ENCODE measurements around the gene NLRC5.

Gene NLRC5

DNA sequence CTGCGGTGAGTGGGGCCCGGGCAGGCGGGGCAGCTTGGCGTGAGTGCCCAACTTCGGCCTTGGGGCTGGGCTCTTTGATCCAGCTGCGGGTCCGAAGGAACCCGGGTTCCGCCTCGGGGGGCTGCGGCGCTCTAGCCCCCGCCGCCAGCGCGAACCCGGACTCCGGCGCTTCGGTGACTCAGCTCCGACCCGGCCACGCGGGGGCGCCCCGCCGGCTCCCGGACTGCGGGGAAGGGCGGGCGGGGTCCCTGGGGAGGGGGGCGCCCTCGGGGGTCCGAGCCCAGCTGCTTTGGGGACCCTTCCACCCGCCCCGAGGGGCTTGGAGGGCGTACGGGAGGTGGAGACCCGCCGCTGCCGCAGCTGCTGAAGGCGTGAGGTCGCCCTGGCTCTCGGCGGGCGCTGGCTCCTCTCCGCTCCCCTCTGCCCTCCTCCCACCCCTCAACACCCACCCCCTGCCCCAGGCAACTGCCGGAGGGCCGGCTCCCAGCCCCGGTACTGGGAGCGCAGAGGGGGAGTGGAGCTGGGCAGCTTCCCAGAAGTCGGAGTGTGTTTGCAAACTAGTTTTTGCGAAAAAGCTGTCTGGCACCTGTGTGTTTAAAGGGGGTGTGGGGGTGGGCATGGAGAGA lies 103.5 kb downstream of the NLRC5 start:
- TF ChIP-seq, protein P1, sequence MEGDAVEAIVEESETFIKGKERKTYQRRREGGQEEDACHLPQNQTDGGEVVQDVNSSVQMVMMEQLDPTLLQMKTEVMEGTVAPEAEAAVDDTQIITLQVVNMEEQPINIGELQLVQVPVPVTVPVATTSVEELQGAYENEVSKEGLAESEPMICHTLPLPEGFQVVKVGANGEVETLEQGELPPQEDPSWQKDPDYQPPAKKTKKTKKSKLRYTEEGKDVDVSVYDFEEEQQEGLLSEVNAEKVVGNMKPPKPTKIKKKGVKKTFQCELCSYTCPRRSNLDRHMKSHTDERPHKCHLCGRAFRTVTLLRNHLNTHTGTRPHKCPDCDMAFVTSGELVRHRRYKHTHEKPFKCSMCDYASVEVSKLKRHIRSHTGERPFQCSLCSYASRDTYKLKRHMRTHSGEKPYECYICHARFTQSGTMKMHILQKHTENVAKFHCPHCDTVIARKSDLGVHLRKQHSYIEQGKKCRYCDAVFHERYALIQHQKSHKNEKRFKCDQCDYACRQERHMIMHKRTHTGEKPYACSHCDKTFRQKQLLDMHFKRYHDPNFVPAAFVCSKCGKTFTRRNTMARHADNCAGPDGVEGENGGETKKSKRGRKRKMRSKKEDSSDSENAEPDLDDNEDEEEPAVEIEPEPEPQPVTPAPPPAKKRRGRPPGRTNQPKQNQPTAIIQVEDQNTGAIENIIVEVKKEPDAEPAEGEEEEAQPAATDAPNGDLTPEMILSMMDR (conservative IDR thresholded peaks at IDR 0.05; ENCODE audit: low read depth) = peak; percentile 77
- peak; percentile 36 for DNase-seq (ENCODE audit: low spot score)
- H3K27ac ChIP-seq = peak overlapping the region; percentile 77
- POLR2A ChIA-PET (ENCODE audit: low non-redundant PET) = interaction anchor here (0.9 kb wide), 1 partner anchor 206 kb away, joined by 3 read pairs; no protein-coding TSS in a partner anchor
- CTCF ChIA-PET = interaction anchor here (0.6 to 2.7 kb wide), 31 partner anchors 9 to 626 kb away, joined by 3 to 26 read pairs (median 4); partner anchors contain the start of gene ARL2BP

DNA sequence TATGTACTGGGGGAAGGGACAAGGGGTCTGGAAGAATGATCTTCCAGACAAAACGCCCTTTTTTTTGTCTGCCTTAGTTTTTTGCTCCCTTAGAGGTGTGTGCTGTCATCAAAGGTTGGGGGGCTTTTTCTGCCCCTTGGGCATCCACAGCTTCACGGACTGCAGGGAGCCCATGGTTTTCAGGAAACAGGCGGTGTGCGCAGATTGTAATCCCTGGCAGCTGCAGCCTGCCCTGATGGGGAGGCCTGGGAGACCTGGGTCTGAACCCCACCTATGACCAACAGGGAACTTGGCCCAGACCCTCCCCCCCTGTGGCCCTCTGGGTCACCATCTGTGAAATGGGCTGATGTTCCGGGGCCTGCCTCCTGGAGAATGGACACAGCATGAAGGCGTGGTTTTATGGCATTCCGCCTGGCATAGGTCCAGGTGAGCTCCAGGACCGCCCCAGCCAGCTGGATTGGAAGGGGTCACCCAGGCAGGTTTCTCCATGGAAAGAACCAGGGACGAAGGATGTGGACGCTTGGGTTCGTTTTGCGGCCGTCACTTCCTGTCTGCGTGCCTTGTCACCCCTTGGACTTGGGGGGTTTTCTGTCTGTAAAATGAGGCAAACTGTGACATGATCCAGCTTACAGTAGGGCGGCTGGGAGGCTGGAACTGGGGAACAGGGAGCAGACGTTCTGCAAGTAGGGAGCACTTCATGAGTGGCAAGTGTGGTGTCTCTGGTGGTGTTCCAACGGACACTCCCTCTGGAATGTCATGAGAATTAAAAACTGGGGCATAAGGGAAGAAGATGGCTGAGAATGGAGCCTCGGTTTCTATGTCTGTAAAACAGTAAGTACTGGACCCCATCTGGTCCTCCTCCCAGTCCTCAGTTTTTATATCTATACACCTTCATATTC lies 104.6 kb downstream of the NLRC5 start:
- DNase-seq (ENCODE audit: low spot score) = no peak
- POLR2A ChIA-PET (ENCODE audit: low non-redundant PET) = no interaction called here
- CTCF ChIA-PET = interaction anchor here (0.5 to 2.7 kb wide), 16 partner anchors 9 to 528 kb away, joined by 3 to 26 read pairs (median 4); partner anchors contain the start of gene ARL2BP

DNA sequence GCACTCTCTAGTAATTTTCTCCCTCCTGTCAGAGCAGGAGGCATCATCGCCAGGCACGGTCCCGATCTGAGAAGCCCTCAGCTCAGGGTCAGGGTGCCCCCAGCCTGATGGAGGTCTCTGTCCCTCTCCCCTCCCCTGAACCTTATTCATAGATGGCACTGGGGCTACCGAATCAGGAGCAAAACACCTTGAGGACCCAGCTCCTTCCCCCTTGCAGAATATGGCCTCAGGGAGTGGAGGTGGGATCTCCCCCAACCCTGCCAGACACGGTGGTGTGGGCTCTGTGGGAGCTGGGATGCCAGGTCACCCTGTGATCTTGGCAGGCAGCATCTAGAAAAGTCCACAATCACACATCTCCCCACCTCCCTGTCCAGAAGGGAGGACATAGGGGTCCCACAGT lies 105.6 kb downstream of the NLRC5 start:
- peak overlapping the region; percentile 23 for H3K27ac ChIP-seq
- ChIA-PET CTCF (interaction anchor here (0.6 to 1.0 kb wide), 2 partner anchors 10 to 425 kb away, joined by 3 read pairs; no protein-coding TSS in a partner anchor), POLR2A (ENCODE audit: low non-redundant PET) (no interaction called here)
- no peak for DNase-seq (ENCODE audit: low spot score)
- TF ChIP-seq, protein P1 (conservative IDR thresholded peaks at IDR 0.05; ENCODE audit: low read depth) = no peak

More for the DNA sequence above, 104.6 kb downstream of the NLRC5 start:
- H3K27ac ChIP-seq = peak overlapping the region; percentile 77
- TF ChIP-seq, protein P1 (conservative IDR thresholded peaks at IDR 0.05; ENCODE audit: low read depth) = no peak

DNA sequence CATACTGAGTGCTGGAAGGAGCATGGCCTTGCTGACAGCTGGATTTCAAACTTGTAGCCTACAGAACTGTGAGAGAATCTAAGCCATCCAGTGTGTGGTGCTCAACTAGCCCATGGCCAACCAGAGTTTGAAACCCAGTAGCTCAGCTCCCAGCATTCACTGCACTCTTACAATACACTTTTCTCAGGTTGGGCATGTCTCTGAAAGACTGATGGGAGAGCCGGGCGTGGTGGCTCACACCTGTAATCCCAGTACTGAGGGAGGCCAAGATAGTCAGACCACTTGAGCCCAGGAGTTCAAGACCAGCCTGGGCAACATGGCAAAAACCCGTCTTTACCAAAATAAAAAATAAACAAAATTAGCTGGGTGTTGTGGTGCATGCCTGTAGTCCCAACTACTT lies 106.8 kb downstream of the NLRC5 start:
- ChIA-PET POLR2A (ENCODE audit: low non-redundant PET) (no interaction called here), CTCF (interaction anchor here (0.6 kb wide), 1 partner anchor 131 kb away, joined by 3 read pairs; no protein-coding TSS in a partner anchor)
- TF ChIP-seq, protein P1 (conservative IDR thresholded peaks at IDR 0.05; ENCODE audit: low read depth) = no peak
- DNase-seq (ENCODE audit: low spot score) = no peak
- H3K27ac ChIP-seq = no peak overlapping the region

DNA sequence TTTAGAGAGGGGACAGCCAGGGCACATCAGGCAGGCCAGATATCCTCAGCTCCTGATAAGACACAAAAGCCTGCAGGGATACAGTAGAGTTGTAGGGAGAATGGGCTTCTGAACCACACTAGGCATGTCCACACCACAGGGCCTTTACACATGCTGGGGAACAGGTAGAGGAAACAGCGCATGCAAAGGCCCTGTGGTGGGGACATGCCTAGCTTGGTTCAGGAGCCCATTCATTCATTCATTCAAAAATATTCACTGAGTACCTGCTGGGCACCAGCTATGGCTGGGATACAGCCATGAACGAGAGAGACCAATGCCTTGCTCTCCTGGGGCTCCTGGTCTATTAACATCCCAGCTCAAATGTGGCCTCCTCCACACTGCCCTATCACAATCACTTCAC lies 107.4 kb downstream of the NLRC5 start:
- POLR2A ChIA-PET (ENCODE audit: low non-redundant PET) = no interaction called here

More for the DNA sequence above, 107.4 kb downstream of the NLRC5 start:
- DNase-seq (ENCODE audit: low spot score) = no peak
- TF ChIP-seq, protein P1 (conservative IDR thresholded peaks at IDR 0.05; ENCODE audit: low read depth) = no peak
- H3K27ac ChIP-seq = no peak overlapping the region
- CTCF ChIA-PET = interaction anchor here (0.5 to 1.8 kb wide), 3 partner anchors 10 to 132 kb away, joined by 3 to 6 read pairs (median 3); no protein-coding TSS in a partner anchor
